Loucy (cell line): Measurements from ENCODE around the gene PILRB.
"Not testable (repeated sequence)": the region's sequence is repeated elsewhere in the genome, so short reads cannot be mapped to it uniquely, and the experiment has no call there.

Experiments used
- H2AFZ ChIP-seq: fragments of 200-600 bp; sonication (generic); 2 replicates; pipeline ENCODE4 v1.6.0; 2016; ENCODE audit warnings: antibody characterized with exemption, mild to moderate bottlenecking, low read length, moderate library complexity
- H3F3A ChIP-seq: fragments of 200-600 bp; 2 replicates; pipeline ENCODE4 v1.6.0; 2016; ENCODE audit warnings: antibody characterized with exemption, low read depth, mild to moderate bottlenecking
- H3K27me3 ChIP-seq: fragments of 200-600 bp; sonication (generic); 2 replicates; pipeline ENCODE4 v1.6.1; 2014; ENCODE audit warnings: low read length, mild to moderate bottlenecking; ENCODE audit not compliant: insufficient read depth, poor library complexity, severe bottlenecking
- H3K36me3 ChIP-seq: fragments of 200-600 bp; sonication (generic); 2 replicates; pipeline ENCODE4 v1.6.1; 2016; ENCODE audit warnings: low read length; ENCODE audit not compliant: insufficient read depth
- H3K4me1 ChIP-seq: fragments of 200-600 bp; sonication (generic); 2 replicates; pipeline ENCODE4 v1.5.1; 2014; ENCODE audit warnings: low read length, mild to moderate bottlenecking; ENCODE audit not compliant: insufficient read depth, poor library complexity, severe bottlenecking
- H3K4me2 ChIP-seq: fragments of 200-600 bp; sonication (generic); 2 replicates; pipeline ENCODE4 v1.6.0; 2014; ENCODE audit warnings: antibody characterized with exemption, low read length, low read depth, mild to moderate bottlenecking; ENCODE audit not compliant: poor library complexity, severe bottlenecking
- H3K4me3 ChIP-seq: fragments of 200-600 bp; sonication (generic); 2 replicates; pipeline ENCODE4 v1.5.1; 2014; ENCODE audit warnings: low read length, mild to moderate bottlenecking, mixed read lengths; ENCODE audit not compliant: poor library complexity, severe bottlenecking
- H3K79me2 ChIP-seq: fragments of 200-600 bp; sonication (generic); 2 replicates; pipeline ENCODE4 v1.6.1; 2014; ENCODE audit warnings: low read length; ENCODE audit not compliant: insufficient read depth
- H3K9ac ChIP-seq: fragments of 200-600 bp; sonication (generic); 2 replicates; pipeline ENCODE4 v1.6.0; 2014; ENCODE audit warnings: mild to moderate bottlenecking, low read depth, low read length, moderate library complexity; ENCODE audit not compliant: poor library complexity, severe bottlenecking
- H3K9me2 ChIP-seq: fragments of 200-600 bp; sonication (generic); replicated peaks from 2 replicates; pipeline ENCODE4 v1.6.1; 2016; ENCODE audit warnings: low read depth, low read length, mixed read lengths
- H3K9me3 ChIP-seq: fragments of 200-600 bp; sonication (generic); 2 replicates; pipeline ENCODE4 v1.6.1; 2014; ENCODE audit warnings: mild to moderate bottlenecking, antibody characterized with exemption, low read length, low read depth; ENCODE audit not compliant: insufficient read depth
- H4K20me1 ChIP-seq: fragments of 200-600 bp; sonication (generic); 2 replicates; pipeline ENCODE4 v1.6.0; 2014; ENCODE audit warnings: antibody characterized with exemption, low read length, mild to moderate bottlenecking; ENCODE audit not compliant: insufficient read depth, poor library complexity, severe bottlenecking
- EZH2phosphoT487 ChIP-seq: fragments of 200-600 bp; IDR thresholded peaks from 2 replicates; pipeline ENCODE4 v1.6.1; 2018; ENCODE audit warnings: antibody characterized with exemption, mild to moderate bottlenecking, moderate library complexity, borderline replicate concordance
- TF ChIP-seq, protein P1 (sequence below): fragments of 200-600 bp; sonication (generic); conservative IDR thresholded peaks from 2 replicates; pipeline ENCODE4 v1.5.1; 2014; ENCODE audit warnings: mild to moderate bottlenecking, antibody characterized with exemption, low read length

PILRB gene

GRCh38 chr7:100358027-100358856, at the start of gene PILRB:
Gene PILRB (plus strand): TSS chr7:100358117. CDS start chr7:100358303, 186 bp downstream.
- no peak within 1 kb of the TSS for H3K4me2 ChIP-seq
- no peak within 1 kb of the TSS for H3K9ac ChIP-seq
- no peak within 1 kb of the TSS for H3K4me3 ChIP-seq
- no peaks in the 10 kb centered on the region for H3K27me3 ChIP-seq
- TF ChIP-seq, protein P1, sequence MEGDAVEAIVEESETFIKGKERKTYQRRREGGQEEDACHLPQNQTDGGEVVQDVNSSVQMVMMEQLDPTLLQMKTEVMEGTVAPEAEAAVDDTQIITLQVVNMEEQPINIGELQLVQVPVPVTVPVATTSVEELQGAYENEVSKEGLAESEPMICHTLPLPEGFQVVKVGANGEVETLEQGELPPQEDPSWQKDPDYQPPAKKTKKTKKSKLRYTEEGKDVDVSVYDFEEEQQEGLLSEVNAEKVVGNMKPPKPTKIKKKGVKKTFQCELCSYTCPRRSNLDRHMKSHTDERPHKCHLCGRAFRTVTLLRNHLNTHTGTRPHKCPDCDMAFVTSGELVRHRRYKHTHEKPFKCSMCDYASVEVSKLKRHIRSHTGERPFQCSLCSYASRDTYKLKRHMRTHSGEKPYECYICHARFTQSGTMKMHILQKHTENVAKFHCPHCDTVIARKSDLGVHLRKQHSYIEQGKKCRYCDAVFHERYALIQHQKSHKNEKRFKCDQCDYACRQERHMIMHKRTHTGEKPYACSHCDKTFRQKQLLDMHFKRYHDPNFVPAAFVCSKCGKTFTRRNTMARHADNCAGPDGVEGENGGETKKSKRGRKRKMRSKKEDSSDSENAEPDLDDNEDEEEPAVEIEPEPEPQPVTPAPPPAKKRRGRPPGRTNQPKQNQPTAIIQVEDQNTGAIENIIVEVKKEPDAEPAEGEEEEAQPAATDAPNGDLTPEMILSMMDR: no peak; the same call in 1 of the 2 replicates
- TF ChIP-seq EZH2phosphoT487: no peak
- no peaks in the 10 kb centered on the region for H3K79me2 ChIP-seq
- H3F3A ChIP-seq: no peaks in the 10 kb centered on the region
- H3K9me2 ChIP-seq: no peaks in the 10 kb centered on the region
- peaks cover 2% of the 10 kb centered on the region for H4K20me1 ChIP-seq
- H3K9me3 ChIP-seq: no peaks in the 10 kb centered on the region
- H3K4me1 ChIP-seq: no peaks in the 10 kb centered on the region
- H2AFZ ChIP-seq: no peak within 1 kb of the TSS
- peaks cover 93% of the 10 kb centered on the region for H3K36me3 ChIP-seq

DNA sequence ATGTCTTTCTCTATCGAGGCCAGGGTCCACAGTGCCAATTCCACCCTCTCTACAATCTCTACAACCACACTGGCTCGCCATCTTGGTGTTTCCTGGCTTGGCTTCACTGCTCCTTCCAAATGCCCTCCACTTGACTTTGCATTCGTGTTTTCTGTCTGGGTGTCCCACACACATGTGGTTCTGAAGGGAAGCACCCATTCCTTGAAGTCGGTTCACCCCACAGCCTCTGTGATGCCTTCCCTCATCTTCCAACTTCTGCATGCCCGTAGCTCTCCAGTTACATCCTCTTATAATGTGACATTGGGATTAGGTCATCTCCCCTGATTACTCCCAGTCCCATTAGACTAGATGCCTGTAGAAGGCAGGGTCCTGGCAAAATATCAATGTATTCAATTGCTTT, 39.6 kb upstream of the PILRB start:
- H3K79me2 ChIP-seq, H3F3A ChIP-seq, H3K9me3 ChIP-seq, H3K4me2 ChIP-seq, H3K4me3 ChIP-seq, H2AFZ ChIP-seq, H3K36me3 ChIP-seq, H3K9ac ChIP-seq, H3K27me3 ChIP-seq, H3K9me2 ChIP-seq, H3K4me1 ChIP-seq, H4K20me1 ChIP-seq: not testable (repeated sequence)

DNA sequence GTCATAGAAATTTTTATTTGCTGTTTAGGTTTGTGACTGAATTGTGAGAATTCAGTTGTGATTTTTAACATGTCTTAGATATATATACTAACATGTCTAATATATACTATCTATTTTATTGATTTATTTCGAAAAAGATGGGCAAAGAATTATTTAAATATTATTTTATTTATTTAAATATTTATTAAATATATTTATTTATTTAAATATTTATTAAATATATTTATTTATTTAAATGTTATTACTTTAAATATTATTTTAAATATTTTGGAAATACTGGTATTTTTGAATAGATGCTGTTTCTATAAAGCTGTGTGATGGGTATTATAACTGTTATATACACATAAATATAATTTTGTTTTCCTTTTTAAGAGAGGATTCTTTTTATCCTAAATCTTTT, 36.3 kb upstream of the PILRB start:
- not testable (repeated sequence) for H3K79me2 ChIP-seq, H2AFZ ChIP-seq, H3K9ac ChIP-seq, H3K27me3 ChIP-seq, H3K4me2 ChIP-seq, H3F3A ChIP-seq, H3K4me3 ChIP-seq, H3K4me1 ChIP-seq, H3K9me3 ChIP-seq, H3K36me3 ChIP-seq, H3K9me2 ChIP-seq, H4K20me1 ChIP-seq

DNA sequence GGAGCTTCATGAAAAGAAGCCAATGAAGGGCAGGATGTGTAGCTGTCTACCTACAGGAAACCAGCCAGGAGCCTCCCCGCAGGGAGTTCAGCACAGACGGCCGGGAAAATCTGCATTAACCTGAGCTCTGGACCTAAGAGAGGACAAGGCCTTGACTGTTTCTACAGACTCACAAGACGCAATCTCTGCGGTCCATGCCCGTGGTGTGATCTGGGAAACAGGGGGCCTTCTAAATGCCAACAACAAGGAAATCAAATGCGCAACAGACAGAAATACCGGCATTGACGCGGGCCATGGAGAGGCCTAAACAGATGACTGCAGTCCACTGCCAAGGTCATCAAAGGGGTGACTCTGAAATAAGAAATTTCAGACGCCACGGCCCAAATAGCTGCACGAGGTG, 33.7 kb upstream of the PILRB start:
- H3K27me3 ChIP-seq, H3K79me2 ChIP-seq, H3F3A ChIP-seq, H3K9me3 ChIP-seq, H3K4me2 ChIP-seq, H4K20me1 ChIP-seq, H2AFZ ChIP-seq, H3K4me1 ChIP-seq, H3K4me3 ChIP-seq, H3K9me2 ChIP-seq, H3K36me3 ChIP-seq, H3K9ac ChIP-seq: not testable (repeated sequence)

- H2AFZ ChIP-seq, H3K9me2 ChIP-seq, H4K20me1 ChIP-seq, H3K4me2 ChIP-seq, H3K79me2 ChIP-seq, H3F3A ChIP-seq, H3K4me3 ChIP-seq, H3K27me3 ChIP-seq, H3K4me1 ChIP-seq, H3K9ac ChIP-seq, H3K9me3 ChIP-seq, H3K36me3 ChIP-seq: not testable (repeated sequence)
Measured at GRCh38 chr7:100325671-100326070, 32.2 kb upstream of the PILRB start.

DNA sequence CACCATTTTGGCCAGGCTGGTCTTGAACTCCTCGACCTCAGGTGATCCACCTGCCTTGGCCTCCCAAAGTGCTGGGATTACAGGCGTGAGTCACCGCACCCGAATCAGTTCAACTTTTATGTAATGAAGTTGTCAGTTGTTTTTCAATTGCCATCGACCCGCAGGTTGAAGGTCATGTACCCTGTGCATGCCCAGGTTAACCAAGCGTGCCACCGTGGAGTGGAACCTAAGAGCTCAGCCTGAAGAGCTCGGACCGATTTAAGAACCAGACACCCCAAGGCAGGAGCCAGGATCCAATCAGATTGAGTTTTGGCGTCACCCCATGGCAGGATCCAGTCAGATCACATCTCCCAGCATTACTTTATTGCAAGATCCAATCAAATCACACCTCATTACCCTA, 31.0 kb upstream of the PILRB start:
- H3K27me3 ChIP-seq, H3K79me2 ChIP-seq, H3F3A ChIP-seq, H3K9ac ChIP-seq, H3K9me3 ChIP-seq, H3K9me2 ChIP-seq, H3K4me3 ChIP-seq, H3K4me1 ChIP-seq, H2AFZ ChIP-seq, H4K20me1 ChIP-seq, H3K4me2 ChIP-seq, H3K36me3 ChIP-seq: not testable (repeated sequence)
